Neural cell (in vitro differentiated cells): ENCODE data around the gene SAMD9.

Experiments used
- EZH2 ChIP-seq: fragments of 200-600, 300-800 bp; shearing (Covaris generic), sonication (generic); IDR thresholded peaks from 2 replicates; pipeline ENCODE4 v1.6.1; 2014; ENCODE audit warnings: antibody characterized with exemption, low read length, borderline replicate concordance, mild to moderate bottlenecking; ENCODE audit not compliant: insufficient read depth, poor library complexity, severe bottlenecking
- POLR2AphosphoS5 ChIP-seq: IDR thresholded peaks from 2 replicates; pipeline ENCODE4 v1.6.1; 2012
- TAF1 ChIP-seq: IDR thresholded peaks from 2 replicates; pipeline ENCODE4 v1.6.1; 2012; ENCODE audit warnings: low read depth
- TF ChIP-seq, protein P1 (sequence below): fragments of 450-650 bp; IDR thresholded peaks from 2 replicates; pipeline ENCODE4 v1.5.1; 2014; ENCODE audit warnings: antibody characterized with exemption, mild to moderate bottlenecking, moderate library complexity; ENCODE audit not compliant: poor library complexity, severe bottlenecking

DNA sequence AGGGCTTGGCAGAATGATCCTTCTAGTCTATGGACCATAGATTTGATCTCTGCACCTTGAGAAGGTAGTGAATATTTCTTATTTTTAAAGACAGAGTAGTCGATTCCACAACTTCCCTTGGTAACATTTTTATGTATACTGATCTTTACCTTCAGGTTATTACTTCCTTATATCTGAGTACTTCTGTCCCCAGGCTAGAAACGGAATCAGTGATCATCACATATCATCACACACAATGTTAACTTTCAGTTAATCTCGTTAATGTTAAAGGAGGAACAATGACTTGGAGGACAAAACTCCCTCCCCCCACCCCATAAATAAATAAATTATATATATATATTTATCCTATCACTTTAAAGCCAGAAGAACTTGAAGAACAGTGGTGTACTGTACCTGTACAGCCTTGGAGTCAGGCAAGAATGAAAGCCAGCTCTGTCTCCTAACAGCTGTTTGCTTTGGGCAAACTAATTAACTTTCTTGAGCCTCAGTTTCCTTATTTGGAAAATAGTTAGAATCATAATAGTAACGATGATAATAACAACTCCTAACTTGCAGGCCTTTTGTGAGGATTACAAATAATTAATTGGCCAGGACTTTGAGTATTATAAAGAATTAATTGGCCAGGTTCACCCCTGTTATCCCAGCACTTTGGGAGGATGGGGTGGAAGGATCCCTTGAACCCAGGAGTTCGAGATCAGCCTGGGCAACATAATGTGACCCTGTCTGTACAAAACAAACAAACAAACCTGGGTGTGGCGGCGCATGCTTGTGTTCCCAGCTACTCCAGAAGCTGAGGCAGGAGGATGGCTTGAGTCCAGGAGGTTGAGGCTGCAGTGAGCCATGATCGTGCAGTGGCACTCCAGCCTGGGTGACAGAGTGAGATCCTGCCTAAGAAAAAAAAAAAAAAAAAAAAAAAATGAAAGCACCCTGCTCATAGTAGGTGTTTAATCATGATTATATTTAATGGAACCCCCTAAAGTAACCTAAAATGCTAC lies 63.5 kb downstream of the SAMD9 start:
- TF ChIP-seq, protein P1, sequence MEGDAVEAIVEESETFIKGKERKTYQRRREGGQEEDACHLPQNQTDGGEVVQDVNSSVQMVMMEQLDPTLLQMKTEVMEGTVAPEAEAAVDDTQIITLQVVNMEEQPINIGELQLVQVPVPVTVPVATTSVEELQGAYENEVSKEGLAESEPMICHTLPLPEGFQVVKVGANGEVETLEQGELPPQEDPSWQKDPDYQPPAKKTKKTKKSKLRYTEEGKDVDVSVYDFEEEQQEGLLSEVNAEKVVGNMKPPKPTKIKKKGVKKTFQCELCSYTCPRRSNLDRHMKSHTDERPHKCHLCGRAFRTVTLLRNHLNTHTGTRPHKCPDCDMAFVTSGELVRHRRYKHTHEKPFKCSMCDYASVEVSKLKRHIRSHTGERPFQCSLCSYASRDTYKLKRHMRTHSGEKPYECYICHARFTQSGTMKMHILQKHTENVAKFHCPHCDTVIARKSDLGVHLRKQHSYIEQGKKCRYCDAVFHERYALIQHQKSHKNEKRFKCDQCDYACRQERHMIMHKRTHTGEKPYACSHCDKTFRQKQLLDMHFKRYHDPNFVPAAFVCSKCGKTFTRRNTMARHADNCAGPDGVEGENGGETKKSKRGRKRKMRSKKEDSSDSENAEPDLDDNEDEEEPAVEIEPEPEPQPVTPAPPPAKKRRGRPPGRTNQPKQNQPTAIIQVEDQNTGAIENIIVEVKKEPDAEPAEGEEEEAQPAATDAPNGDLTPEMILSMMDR = no peak
- TF ChIP-seq EZH2 (no peak), TAF1 (no peak), POLR2AphosphoS5 (no peak)
